H9 (cell line): ENCODE measurements around the gene OR10AD1. TPM values are rescaled to one million over a fixed set of nuclear protein-coding genes. Genes with fewer than 3 reads are reported as not detected.
"Not testable (repeated sequence)": the region's sequence is repeated elsewhere in the genome, so short reads cannot be mapped to it uniquely, and the experiment has no call there.

Experiments used
- DNase-seq: peaks from one replicate; pipeline ENCODE4 v3.0.0-alpha.2; 2017
- H2AFZ ChIP-seq: one replicate; pipeline ENCODE4 v1.6.1; 2013; ENCODE audit warnings: mild to moderate bottlenecking, low read length, control low read depth, moderate library complexity
- H2AK5ac ChIP-seq: 2 replicates; pipeline ENCODE4 v1.6.1; 2013; ENCODE audit warnings: low read length, control low read depth, mixed read lengths; ENCODE audit not compliant: insufficient read length
- H2BK120ac ChIP-seq: one replicate; pipeline ENCODE4 v1.6.1; 2013; ENCODE audit warnings: low read depth, mild to moderate bottlenecking, low read length, control low read depth, inconsistent platforms; ENCODE audit not compliant: poor library complexity, severe bottlenecking
- H2BK12ac ChIP-seq: 2 replicates; pipeline ENCODE4 v1.6.1; 2013; ENCODE audit warnings: low read length, control low read depth, mixed read lengths, low read depth; ENCODE audit not compliant: insufficient read length
- H2BK15ac ChIP-seq: 2 replicates; pipeline ENCODE4 v1.6.1; 2013; ENCODE audit warnings: low read depth, low read length, control low read depth
- H2BK20ac ChIP-seq: one replicate; pipeline ENCODE4 v1.6.1; 2013; ENCODE audit warnings: low read depth, mild to moderate bottlenecking, low read length, control low read depth, inconsistent platforms; ENCODE audit not compliant: poor library complexity, severe bottlenecking
- H2BK5ac ChIP-seq: 2 replicates; pipeline ENCODE4 v1.6.1; 2013; ENCODE audit warnings: low read length, control low read depth, mixed read lengths; ENCODE audit not compliant: insufficient read length
- H3K14ac ChIP-seq: 2 replicates; pipeline ENCODE4 v1.6.1; 2013; ENCODE audit warnings: low read length, control low read depth; ENCODE audit not compliant: insufficient read depth
- H3K18ac ChIP-seq: 2 replicates; pipeline ENCODE4 v1.6.1; 2013; ENCODE audit warnings: low read depth, mild to moderate bottlenecking, mixed read lengths, low read length, control low read depth; ENCODE audit not compliant: insufficient read length
- H3K23ac ChIP-seq: 2 replicates; pipeline ENCODE4 v1.6.1; 2013; ENCODE audit warnings: low read length, control low read depth, mixed read lengths, low read depth; ENCODE audit not compliant: insufficient read length
- H3K23me2 ChIP-seq: 2 replicates; pipeline ENCODE4 v1.6.1; 2013; ENCODE audit warnings: low read depth, mild to moderate bottlenecking, mixed read lengths, low read length, control low read depth; ENCODE audit not compliant: insufficient read length, poor library complexity, severe bottlenecking
- H3K27ac ChIP-seq: 2 replicates; pipeline ENCODE4 v1.5.1; 2013; ENCODE audit warnings: low read length, control low read depth, mixed read lengths, low read depth; ENCODE audit not compliant: insufficient read length
- H3K27me3 ChIP-seq: 2 replicates; pipeline ENCODE4 v1.6.1; 2013; ENCODE audit warnings: low read length, control low read depth, inconsistent platforms; ENCODE audit not compliant: insufficient read depth
- H3K4ac ChIP-seq: 2 replicates; pipeline ENCODE4 v1.6.1; 2013; ENCODE audit warnings: low read depth, mild to moderate bottlenecking, control low read depth, inconsistent platforms, low read length, moderate library complexity
- H3K4me1 ChIP-seq: 2 replicates; pipeline ENCODE4 v1.6.1; 2013; ENCODE audit warnings: low read length, control low read depth, inconsistent platforms; ENCODE audit not compliant: insufficient read depth
- H3K4me2 ChIP-seq: 2 replicates; pipeline ENCODE4 v1.6.1; 2013; ENCODE audit warnings: low read length, control low read depth, mixed read lengths; ENCODE audit not compliant: insufficient read length, insufficient read depth
- H3K56ac ChIP-seq: 2 replicates; pipeline ENCODE4 v1.6.1; 2013; ENCODE audit warnings: low read depth, mild to moderate bottlenecking, mixed read lengths, low read length, control low read depth; ENCODE audit not compliant: insufficient read length
- H3K79me1 ChIP-seq: 2 replicates; pipeline ENCODE4 v1.6.1; 2013; ENCODE audit warnings: low read depth, mild to moderate bottlenecking, moderate library complexity, low read length, control low read depth, inconsistent platforms; ENCODE audit not compliant: insufficient read depth, poor library complexity, severe bottlenecking
- H3K79me2 ChIP-seq: 2 replicates; pipeline ENCODE4 v1.6.1; 2013; ENCODE audit warnings: low read length, control low read depth, inconsistent platforms; ENCODE audit not compliant: insufficient read depth
- H3K9ac ChIP-seq: 2 replicates; pipeline ENCODE4 v1.6.1; 2013; ENCODE audit warnings: low read length, control low read depth, mixed read lengths; ENCODE audit not compliant: insufficient read length; ENCODE audit errors: extremely low read depth
- H3K9me3 ChIP-seq: one replicate; pipeline ENCODE4 v1.6.1; 2013; ENCODE audit warnings: low read depth, low read length, inconsistent platforms; ENCODE audit not compliant: control insufficient read depth
- H3T11ph ChIP-seq: one replicate; pipeline ENCODE4 v1.6.1; 2013; ENCODE audit warnings: mild to moderate bottlenecking, low read length, control low read depth, inconsistent platforms
- H4K20me1 ChIP-seq: one replicate; pipeline ENCODE4 v1.6.1; 2013; ENCODE audit not compliant: control insufficient read depth, insufficient read length, insufficient read depth
- H4K5ac ChIP-seq: 2 replicates; pipeline ENCODE4 v1.6.1; 2013; ENCODE audit warnings: low read depth, mild to moderate bottlenecking, mixed read lengths, low read length, control low read depth; ENCODE audit not compliant: insufficient read length
- H4K8ac ChIP-seq: replicated peaks from 2 replicates; pipeline ENCODE4 v1.6.1; 2013; ENCODE audit warnings: low read length, control low read depth, mixed read lengths, low read depth; ENCODE audit not compliant: insufficient read length
- H4K91ac ChIP-seq: 2 replicates; pipeline ENCODE4 v1.6.1; 2013; ENCODE audit warnings: low read depth, mild to moderate bottlenecking, moderate library complexity, mixed read lengths, low read length, control low read depth; ENCODE audit not compliant: insufficient read length
- H3K27ac Mint-ChIP-seq, 3 experiments: 2 replicates in 2 of 3; 3 replicates in 1 of 3; pipeline ENCODE4 v1.8.0; 2020 to 2021; ENCODE audit warnings: mixed read lengths in 3 of 3, mild to moderate bottlenecking in 1 of 3, moderate library complexity in 1 of 3
- H3K27me3 Mint-ChIP-seq: 2 replicates; pipeline ENCODE4 v1.8.0; 2021; ENCODE audit warnings: low read depth, mild to moderate bottlenecking, moderate library complexity, mixed read lengths
- H3K36me3 Mint-ChIP-seq, 3 experiments: 2 replicates in 2 of 3; 3 replicates in 1 of 3; pipeline ENCODE4 v1.8.0; 2020 to 2021; ENCODE audit warnings: low read depth in 3 of 3, mixed read lengths in 3 of 3; ENCODE audit not compliant: insufficient read depth in 1 of 3
- H3K4me1 Mint-ChIP-seq, 2 experiments: 2 replicates each; pipeline ENCODE4 v1.8.0; 2020; ENCODE audit warnings: mixed read lengths in 2 of 2
- H3K4me3 Mint-ChIP-seq, 2 experiments: 2 replicates in 1 of 2; 3 replicates in 1 of 2; pipeline ENCODE4 v1.8.0; 2020 to 2021; ENCODE audit warnings: mild to moderate bottlenecking in 2 of 2, mixed read lengths in 2 of 2, moderate library complexity in 1 of 2
- H3K9me3 Mint-ChIP-seq, 2 experiments: 2 replicates in 1 of 2; 3 replicates in 1 of 2; pipeline ENCODE4 v1.8.0; 2020; ENCODE audit warnings: mild to moderate bottlenecking in 2 of 2, mixed read lengths in 2 of 2, moderate library complexity in 1 of 2
- WGBS: extraction: QIAGEN DNeasy Blood & Tissue Kit; methylation state at CpG from one replicate; pipeline ENCODE4 v1.1.7; 2013; ENCODE audit warnings: missing lambda C conversion rate, low lambda C conversion rate, mixed read lengths; ENCODE audit not compliant: insufficient read length; ENCODE audit errors: extremely low coverage; 5-methylcytosine and 5-hydroxymethylcytosine counted together
- total RNA-seq: library from RNA; stranded (reverse); gene quantifications from 2 replicates; pipeline ENCODE4 v1.2.1, GENCODE V29; 2021

OR10AD1 gene
- total RNA-seq, 1 experiment from 2014 or later = not detected

- H4K8ac ChIP-seq, H3K9ac ChIP-seq, H2BK20ac ChIP-seq, H2BK12ac ChIP-seq, H2BK15ac ChIP-seq, H3K27me3 ChIP-seq, H2BK120ac ChIP-seq, H3K23me2 ChIP-seq, H3K79me2 ChIP-seq, H2AFZ ChIP-seq, H4K91ac ChIP-seq, H2AK5ac ChIP-seq, H3T11ph ChIP-seq, H3K36me3 Mint-ChIP-seq, H3K56ac ChIP-seq, DNase-seq, H3K18ac ChIP-seq, H2BK5ac ChIP-seq, H4K5ac ChIP-seq, H3K27ac Mint-ChIP-seq, H3K9me3 ChIP-seq, H3K27ac ChIP-seq, H4K20me1 ChIP-seq, H3K14ac ChIP-seq, H3K79me1 ChIP-seq, H3K4me2 ChIP-seq, H3K23ac ChIP-seq, H3K4me3 Mint-ChIP-seq, H3K4me1 Mint-ChIP-seq, H3K4ac ChIP-seq, H3K4me1 ChIP-seq: not testable (repeated sequence)
- H3K9me3 Mint-ChIP-seq = peaks cover 15 to 60% of the 10 kb centered on the region in 2 experiments
- no CpG with 5 or more reads among the region's 3 CpGs for WGBS
- peaks cover 38% of the 10 kb centered on the region for H3K27me3 Mint-ChIP-seq
These were observed 21.4 kb upstream of the OR10AD1 start for GRCh38 chr12:48224533-48224932.
